Uterus (tissue), 4 donors: Measurements from ENCODE around the gene SGMS1. TPM values are rescaled to one million over a fixed set of nuclear protein-coding genes. Genes with fewer than 3 reads are reported as not detected.

Experiments
- DNase-seq, 2 donors: peaks; one replicate each; pipeline ENCODE4 v3.0.0-alpha.2; 2019 to 2020
- H3K27ac ChIP-seq, 2 donors: fragments of 200-600 bp; sonication (generic); 1 replicate in 1 of 2; 2 replicates in 1 of 2; pipeline ENCODE4 v1.5.1; 2016 to 2018
- H3K27me3 ChIP-seq, 2 donors: fragments of 200-600 bp; sonication (generic); one replicate each; pipeline ENCODE4 v1.5.1; 2018 to 2019; ENCODE audit warnings: control low read depth in 1 of 2
- H3K36me3 ChIP-seq, 2 donors: fragments of 200-600 bp; sonication (generic); one replicate each; pipeline ENCODE4 v1.5.1; 2019; ENCODE audit warnings: control low read depth in 1 of 2
- H3K4me1 ChIP-seq, 2 donors: fragments of 200-600 bp; sonication (generic); one replicate each; pipeline ENCODE4 v1.5.1; 2018 to 2019; ENCODE audit warnings: control low read depth in 1 of 2
- H3K4me3 ChIP-seq, 2 donors: fragments of 200-600 bp; sonication (generic); 1 replicate in 1 of 2; 2 replicates in 1 of 2; pipeline ENCODE4 v1.5.1; 2018 to 2019; ENCODE audit warnings: mild to moderate bottlenecking in 1 of 2
- H3K9me3 ChIP-seq, 2 donors: fragments of 200-600 bp; sonication (generic); one replicate each; pipeline ENCODE4 v1.5.1; 2019; ENCODE audit warnings: control low read depth in 1 of 2
- POLR2A ChIP-seq, 2 donors: fragments of 450-650 bp; IDR thresholded peaks; one replicate each; pipeline ENCODE4 v1.6.1; 2016; ENCODE audit warnings: antibody characterized with exemption in 2 of 2, mild to moderate bottlenecking in 1 of 2, moderate library complexity in 1 of 2
- intact Hi-C: fragments of 100-400 bp; cut with DNase I; formaldehyde crosslinking; loops from one replicate; pipeline ENCODE4 v1.15.1; 2023; ENCODE audit warnings: low total_unique reads
- total RNA-seq, 4 donors: library from RNA; depleted of rRNA in 3 of 4; stranded (reverse); fragments of >200 nt in 3 of 4; gene quantifications; one replicate each; pipeline versions ENCODE4 v1.1.0 to v1.2.4, GENCODE V29; 2014 to 2023
- TF ChIP-seq, protein P1 (sequence below), 4 experiments: fragments of 200-600 bp in 2 of 4; fragments of 450-650 bp in 2 of 4; sonication (generic) in 2 of 4; IDR thresholded peaks; one replicate each; pipeline ENCODE4 v1.5.1; 2016 to 2019; ENCODE audit warnings: antibody characterized with exemption in 4 of 4, mild to moderate bottlenecking in 2 of 4, moderate library complexity in 1 of 4
- donor health status: DM: yes; HTN: yes; CAD: no.

Gene SGMS1
- total RNA-seq, 4 donors from 2014 or later: 38.0 to 102 (median 57.7) TPM

DNA sequence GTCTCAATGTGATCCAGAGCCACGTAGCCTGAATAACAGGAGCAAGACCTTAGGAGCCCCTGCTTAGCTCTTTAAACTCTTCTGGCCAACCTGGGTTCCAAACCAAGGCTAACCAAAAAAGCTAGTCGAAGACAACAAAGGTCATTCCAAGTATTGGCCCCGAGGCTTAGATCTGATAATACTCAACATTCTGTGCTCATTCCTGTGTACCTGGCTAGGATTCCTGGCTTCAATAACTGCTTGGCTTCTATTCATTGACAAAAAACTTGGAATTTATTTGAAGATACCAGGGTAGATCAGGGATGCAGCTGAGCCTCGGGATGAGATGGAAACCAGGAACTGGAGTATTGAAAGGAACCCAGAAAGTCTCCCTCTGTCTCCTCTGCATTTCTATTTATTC lies 4.1 kb upstream of the SGMS1 start:
- no peaks in the 10 kb centered on the region for H3K36me3 ChIP-seq
- no peak for TF ChIP-seq POLR2A (IDR thresholded peaks at IDR 0.05)
- TF ChIP-seq, protein P1, sequence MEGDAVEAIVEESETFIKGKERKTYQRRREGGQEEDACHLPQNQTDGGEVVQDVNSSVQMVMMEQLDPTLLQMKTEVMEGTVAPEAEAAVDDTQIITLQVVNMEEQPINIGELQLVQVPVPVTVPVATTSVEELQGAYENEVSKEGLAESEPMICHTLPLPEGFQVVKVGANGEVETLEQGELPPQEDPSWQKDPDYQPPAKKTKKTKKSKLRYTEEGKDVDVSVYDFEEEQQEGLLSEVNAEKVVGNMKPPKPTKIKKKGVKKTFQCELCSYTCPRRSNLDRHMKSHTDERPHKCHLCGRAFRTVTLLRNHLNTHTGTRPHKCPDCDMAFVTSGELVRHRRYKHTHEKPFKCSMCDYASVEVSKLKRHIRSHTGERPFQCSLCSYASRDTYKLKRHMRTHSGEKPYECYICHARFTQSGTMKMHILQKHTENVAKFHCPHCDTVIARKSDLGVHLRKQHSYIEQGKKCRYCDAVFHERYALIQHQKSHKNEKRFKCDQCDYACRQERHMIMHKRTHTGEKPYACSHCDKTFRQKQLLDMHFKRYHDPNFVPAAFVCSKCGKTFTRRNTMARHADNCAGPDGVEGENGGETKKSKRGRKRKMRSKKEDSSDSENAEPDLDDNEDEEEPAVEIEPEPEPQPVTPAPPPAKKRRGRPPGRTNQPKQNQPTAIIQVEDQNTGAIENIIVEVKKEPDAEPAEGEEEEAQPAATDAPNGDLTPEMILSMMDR (IDR thresholded peaks at IDR 0.05): no peak
- intact Hi-C loops: no loop called here
- DNase-seq: no peak
- H3K27ac ChIP-seq: no peak overlapping the region
- no peaks in the 10 kb centered on the region for H3K4me1 ChIP-seq
- H3K27me3 ChIP-seq: no peaks in the 10 kb centered on the region
- no peak overlapping the region for H3K4me3 ChIP-seq
- H3K9me3 ChIP-seq: no peaks in the 10 kb centered on the region

DNA sequence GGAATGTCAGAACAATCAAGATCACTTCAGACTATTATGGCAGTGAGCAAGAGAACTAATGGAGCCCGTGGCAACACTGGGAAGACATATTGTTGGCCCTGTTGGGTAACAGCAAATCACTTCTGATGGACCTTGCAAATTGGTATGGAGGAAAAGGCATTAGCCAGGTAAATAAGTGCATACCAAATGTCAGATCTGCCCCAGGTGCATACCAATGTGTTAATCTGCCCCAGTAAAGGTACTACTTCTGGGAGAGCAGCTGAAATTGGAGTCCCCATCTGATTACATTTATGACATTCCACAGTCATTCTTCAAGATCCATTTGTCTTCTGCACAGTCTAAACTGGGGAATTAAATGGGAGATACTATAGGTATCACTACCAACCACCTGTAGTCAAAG lies 3.7 kb upstream of the SGMS1 start:
- intact Hi-C loops: no loop called here
- Histone ChIP-seq H3K4me1 (no peaks in the 10 kb centered on the region), H3K27me3 (no peaks in the 10 kb centered on the region), H3K4me3 (no peak overlapping the region), H3K9me3 (no peaks in the 10 kb centered on the region), H3K27ac (no peak overlapping the region), H3K36me3 (no peaks in the 10 kb centered on the region)
- no peak for DNase-seq
- TF ChIP-seq, protein P1 (IDR thresholded peaks at IDR 0.05): no peak
- no peak for TF ChIP-seq POLR2A (IDR thresholded peaks at IDR 0.05)

DNA sequence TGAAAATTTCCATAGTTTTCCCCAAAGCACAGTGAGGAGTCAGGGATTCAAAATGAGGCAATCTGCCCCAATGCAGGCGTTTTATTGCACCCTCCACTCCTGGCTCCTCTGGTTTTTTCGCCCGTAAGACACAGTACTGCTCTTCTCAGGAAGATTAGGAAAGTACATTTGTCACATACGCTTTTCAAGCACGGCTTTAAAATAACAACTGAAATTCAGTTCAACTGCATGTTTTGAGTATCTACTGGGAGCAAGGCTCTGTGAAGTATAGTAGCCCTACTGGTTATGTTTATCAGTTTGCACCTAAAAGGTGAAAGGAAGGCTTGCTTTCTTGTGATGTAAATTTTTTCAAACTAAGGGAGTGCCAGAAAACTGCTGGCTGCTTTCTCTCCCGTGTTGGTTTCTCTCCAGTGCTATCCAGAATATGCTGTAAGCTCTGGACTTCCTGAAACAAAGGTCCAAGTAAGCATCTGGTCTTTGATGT lies 1.9 kb upstream of the SGMS1 start:
- Histone ChIP-seq H3K4me1 (peaks cover 0 to 5% of the 10 kb centered on the region in 2 donors), H3K27me3 (no peaks in the 10 kb centered on the region), H3K4me3 (peak overlapping the region; percentile 82 to 93), H3K9me3 (no peaks in the 10 kb centered on the region), H3K27ac (peak overlapping the region; percentile 99 to 100), H3K36me3 (no peaks in the 10 kb centered on the region)
- intact Hi-C loops: no loop called here
- no peak for DNase-seq
- TF ChIP-seq POLR2A (IDR thresholded peaks at IDR 0.05): no peak
- TF ChIP-seq, protein P1 (IDR thresholded peaks at IDR 0.05): no peak

DNA sequence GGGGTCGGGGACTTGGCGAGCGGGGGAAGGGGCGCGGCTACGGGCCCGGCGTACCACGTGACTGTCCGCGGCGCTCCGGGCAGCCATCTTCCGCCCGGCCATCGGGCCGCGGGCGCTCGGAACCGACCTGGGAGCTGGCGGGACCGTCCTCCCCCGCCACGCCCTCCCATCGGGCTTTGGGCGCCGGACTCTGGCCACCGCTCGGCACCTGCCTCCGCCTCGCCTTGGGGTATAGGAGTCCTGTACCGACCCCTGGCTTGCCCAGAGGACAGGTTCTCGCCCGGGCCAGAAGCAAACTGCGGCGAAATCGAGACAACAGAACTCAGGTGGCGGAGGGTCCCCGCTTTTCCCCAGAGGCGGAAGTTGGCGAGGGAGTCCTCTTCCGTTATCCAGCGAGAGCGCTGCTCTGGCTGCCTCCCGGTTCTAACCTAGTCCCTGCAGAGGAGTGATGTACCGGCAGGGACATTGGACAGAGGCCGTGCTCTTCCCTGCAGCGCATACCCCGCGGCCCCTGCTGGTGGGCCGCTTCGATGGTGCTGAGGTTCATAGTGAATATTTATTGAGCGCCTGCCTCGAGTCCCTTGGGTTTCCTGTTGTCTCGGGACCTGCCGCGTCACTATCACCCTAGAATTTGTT lies 1.2 kb upstream of the SGMS1 start:
- peak in 1 of 2 donors; percentile 64 for DNase-seq

DNA sequence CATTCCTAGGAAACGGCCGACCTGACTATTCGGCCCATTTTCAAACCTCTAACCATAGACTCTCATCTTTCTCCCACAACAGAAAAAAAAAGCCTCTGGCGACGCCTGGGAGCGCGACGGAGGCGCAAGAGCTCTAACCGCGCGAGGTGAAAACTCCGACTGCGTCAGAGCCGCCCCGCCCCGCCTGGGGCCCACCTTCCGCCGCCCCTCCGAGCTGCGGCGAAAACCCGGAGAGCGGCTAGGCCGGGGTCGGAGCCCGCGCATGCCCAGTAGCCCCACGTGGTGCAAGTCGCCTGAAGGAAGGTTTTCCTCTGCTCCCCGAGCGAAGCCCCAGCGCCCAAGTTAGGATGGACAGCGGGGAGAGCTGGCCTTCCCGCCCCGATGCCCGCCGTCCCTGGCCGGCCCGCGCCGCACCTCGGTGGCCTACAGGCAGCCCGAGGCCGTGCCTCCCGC lies 683 bp upstream of the SGMS1 start:
- peak overlapping the region; percentile 99 to 100 for H3K27ac ChIP-seq
- DNase-seq: peak; percentile 95 to 97
- no peaks in the 10 kb centered on the region for H3K36me3 ChIP-seq
- H3K9me3 ChIP-seq: no peaks in the 10 kb centered on the region
- intact Hi-C loops: no loop called here
- TF ChIP-seq, protein P1 (IDR thresholded peaks at IDR 0.05): peak in 1 of 4 experiments; percentile 40
- peak; percentile 60 to 75 for TF ChIP-seq POLR2A (IDR thresholded peaks at IDR 0.05)
- no peaks in the 10 kb centered on the region for H3K27me3 ChIP-seq
- H3K4me3 ChIP-seq: peak overlapping the region; percentile 82 to 93
- H3K4me1 ChIP-seq: peaks cover 0 to 5% of the 10 kb centered on the region in 2 donors

More for the DNA sequence above, 1.2 kb upstream of the SGMS1 start:
- H3K27me3 ChIP-seq: no peaks in the 10 kb centered on the region
- H3K4me1 ChIP-seq: peaks cover 0 to 5% of the 10 kb centered on the region in 2 donors
- no peaks in the 10 kb centered on the region for H3K36me3 ChIP-seq
- peak overlapping the region; percentile 82 to 93 for H3K4me3 ChIP-seq
- H3K27ac ChIP-seq: peak overlapping the region; percentile 99 to 100
- TF ChIP-seq, protein P1 (IDR thresholded peaks at IDR 0.05): peak; percentile 53 to 82 (median 68)
- peak; percentile 4 to 31 for TF ChIP-seq POLR2A (IDR thresholded peaks at IDR 0.05)
- intact Hi-C loops: no loop called here
- no peaks in the 10 kb centered on the region for H3K9me3 ChIP-seq
